ENCODE measurements around the gene NARF.

GRCh38 chr17:82435103-82435502 lies 23.4 kb upstream of the NARF start:
- no peak for TF ChIP-seq CTCF (IDR thresholded peaks at IDR 0.05)
- TF ChIP-seq EP300 (IDR thresholded peaks at IDR 0.05; ENCODE audit: low read depth): no peak
- no peak for TF ChIP-seq POLR2A (IDR thresholded peaks at IDR 0.05)
- no peak for TF ChIP-seq POLR2AphosphoS5 (IDR thresholded peaks at IDR 0.05)

Measured in transverse colon (tissue), 4 donors.